SHP77 treated with DMSO at 0.1 percent for 48 hours (cell line): ENCODE results near the gene KLK13.
A peak's percentile ranks its signal among the peaks of the same experiment; 100 is the strongest.

Experiments
- DNase-seq: peaks from one replicate; lab custom pipeline; 2025; lab: John Stamatoyannopoulos, UW

The KLK13 gene

DNA sequence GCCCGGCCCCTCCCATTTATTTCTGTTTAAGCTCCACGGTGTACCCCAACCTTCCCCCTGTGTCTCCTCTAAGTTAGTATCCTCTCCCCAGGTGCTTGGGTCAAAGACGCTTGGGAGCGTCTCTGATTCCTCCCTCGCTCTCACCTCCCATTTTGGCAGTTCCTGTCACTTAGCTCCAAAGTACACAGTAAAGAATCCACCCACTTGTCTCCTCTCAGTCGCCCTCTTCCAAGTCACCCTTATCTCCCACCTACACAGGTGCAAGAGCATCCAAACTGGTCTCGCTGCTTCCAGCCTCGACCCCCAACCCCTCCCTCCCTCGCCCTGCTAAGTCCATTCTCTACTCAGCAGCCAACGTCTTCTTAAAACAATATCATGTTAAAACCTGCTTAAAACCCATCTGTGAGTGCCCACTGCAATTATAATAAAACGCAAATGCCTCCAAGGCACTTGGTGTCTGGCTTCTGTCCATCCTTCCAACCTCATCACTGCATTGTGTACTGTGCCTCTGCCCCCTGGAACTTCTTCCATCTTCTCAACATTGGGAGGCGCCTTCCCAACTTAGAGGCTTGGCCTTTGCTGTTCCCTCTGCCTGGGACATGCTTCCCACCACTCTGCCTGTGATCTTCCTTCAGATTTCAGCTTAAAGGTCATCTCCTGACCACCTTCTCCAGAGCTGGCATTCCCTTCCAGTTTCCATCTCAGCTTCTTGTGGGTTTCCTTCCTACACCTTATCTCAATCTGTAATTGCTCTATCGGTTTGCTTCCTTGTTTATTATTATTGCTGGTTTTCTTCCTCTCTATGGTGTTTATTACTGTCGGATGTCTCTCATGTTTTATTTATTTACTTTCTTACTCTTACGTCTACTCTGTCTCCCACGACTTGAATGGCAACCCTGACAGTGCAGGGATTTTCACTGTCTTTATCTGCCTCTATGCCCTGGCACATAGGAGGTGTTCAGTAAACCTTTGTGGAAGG lies 27.3 kb upstream of the KLK13 start:
- no peak for DNase-seq

DNA sequence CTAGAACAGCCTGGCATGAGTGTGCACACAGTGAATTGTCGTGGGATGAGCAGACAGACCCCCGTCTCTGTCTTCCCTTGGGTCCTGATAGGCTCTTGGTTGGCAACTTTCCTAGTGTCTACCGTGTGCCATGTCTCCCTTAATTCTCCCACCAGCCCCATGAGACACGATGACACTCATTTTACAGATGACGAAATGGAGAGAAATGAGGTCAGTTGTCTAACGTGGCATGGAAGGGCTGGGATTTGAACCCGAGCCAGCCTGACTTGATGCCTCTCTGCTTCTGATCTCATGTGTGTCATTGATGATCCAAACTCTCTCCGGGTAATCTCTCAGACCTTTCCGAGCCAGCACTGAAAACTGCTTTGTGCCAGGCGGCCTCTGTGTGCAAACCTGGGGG lies 26.2 kb upstream of the KLK13 start:
- no peak for DNase-seq

DNA sequence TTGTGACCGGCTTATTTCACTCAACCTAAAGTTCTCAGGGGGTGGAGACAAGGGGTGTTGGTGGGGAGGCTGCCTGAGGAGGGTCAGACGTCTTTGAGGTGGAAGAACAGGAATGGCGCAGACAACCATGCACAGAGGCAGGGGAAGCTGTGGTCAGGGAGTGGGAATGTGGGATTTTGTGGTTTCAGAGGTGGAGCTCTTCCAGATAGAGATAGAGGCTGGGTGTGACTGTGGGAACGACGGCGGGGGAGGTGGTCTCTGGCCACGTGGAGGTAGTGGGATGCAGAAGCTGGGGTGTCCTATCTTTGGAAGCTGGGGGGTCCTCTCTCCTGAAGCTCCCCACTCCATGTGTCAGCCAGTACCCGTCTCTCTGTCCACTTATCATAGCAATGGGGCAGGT lies 25.6 kb upstream of the KLK13 start:
- no peak for DNase-seq

DNA sequence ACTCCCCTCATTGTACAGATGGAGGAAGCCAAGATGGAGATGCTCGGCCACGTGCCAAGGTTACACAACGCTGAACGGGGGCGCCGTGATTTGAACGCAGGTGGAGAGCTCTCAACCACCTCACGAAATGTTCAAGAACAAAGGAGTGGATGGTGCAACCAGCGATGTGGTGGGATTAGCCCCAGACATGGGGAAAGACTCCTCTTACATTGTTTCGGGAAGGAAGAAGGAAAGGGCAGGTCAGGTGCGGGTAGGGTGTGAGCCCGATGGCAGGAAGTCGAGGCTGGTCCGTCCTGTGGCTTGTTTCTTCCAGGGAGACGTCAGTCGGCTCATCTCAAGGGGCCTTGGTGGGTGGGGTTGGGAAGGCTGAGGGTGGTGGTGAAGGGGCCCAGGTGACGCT lies 24.9 kb upstream of the KLK13 start:
- no peak for DNase-seq

DNA sequence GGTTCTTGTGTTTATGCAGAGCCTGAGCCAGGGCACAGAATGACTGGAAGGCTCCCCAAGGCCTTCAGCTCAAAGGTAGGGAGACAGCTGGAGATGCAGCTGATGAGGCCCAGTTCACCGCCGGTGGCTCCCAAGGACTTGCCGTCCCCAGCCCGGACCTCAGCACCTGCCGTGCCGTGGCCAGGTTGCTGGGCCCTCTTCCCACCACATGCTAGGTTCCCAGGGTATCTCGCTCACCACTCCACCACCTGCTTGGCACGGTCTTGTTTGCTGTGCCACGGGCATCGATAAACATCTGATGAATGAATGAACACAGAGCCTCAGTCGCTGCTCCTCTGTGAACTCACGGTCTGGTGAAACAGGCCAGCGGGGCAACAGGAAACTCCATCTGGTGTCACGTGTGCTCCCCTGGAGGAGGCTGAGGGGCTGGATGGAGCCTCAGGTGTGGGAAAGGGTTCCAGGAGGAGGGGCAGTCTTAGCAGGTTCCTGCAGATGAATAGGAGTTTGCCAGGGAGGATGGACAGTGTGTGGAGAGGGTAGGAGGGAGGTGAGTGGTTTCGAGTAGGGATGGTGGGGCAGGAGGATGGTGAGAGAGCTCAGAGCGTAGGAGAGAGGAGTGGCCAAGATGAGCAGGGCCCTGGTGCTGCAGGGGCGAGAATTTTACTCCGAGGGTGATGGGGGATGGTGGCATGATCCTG lies 21.4 kb upstream of the KLK13 start:
- DNase-seq = no peak

DNA sequence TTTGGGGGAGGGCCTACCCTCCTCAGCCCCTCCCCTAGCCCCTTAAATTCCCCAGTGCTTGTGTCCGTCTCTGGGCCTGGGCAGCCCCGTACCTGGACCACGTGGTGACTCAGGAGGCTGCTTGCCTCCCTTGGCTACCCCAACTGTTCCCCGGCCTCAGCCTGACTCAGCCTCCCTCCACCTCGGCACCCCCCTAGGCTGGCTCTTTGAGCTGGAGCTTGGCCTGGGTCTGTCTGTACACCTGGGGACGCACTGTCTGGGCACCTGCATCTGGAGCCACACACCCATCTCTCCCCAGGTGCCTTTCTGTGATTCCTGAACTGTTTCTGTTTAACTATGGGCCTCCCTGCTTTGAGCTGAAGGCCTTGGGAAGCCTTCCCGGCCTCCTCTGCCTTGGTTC lies 19.6 kb upstream of the KLK13 start:
- DNase-seq = no peak

DNA sequence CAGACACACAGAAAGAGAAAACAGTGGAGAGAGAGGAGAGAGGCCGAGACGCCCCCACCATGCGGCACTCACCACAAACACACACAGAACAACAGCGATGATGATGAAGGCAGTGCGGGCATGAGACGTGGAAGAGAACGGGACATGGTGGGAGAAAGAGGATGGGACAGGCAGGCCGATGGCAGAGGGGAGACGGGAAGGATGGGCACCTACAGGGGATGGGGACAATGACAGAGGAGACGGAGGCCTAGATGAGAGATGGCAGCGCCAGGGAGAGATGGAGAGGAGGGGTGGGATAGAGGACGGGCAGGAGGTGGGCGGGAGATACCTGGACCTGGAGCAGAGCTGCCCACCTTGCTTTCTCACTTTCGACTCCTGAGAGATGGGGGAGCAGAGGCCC lies 18.9 kb upstream of the KLK13 start:
- DNase-seq = no peak

DNA sequence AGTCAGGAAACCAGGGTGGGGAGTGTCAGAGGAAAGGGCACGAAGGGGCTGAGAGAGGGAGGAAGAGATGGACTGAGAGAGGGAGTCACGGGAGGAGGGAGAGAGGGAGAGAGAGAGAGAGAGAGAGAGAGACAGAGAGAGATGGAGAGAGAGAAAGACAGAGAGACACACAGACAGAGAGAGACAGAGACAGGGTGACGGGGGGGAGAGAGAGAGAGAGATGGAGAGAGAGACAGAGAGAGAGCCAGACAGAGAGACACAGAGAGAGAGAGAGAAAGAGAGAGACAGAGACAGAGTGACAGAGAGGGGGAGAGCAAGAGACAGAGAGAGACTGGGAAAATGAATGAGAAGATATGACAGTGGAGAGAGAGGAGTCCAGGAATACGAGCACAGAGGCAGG lies 18.3 kb upstream of the KLK13 start:
- DNase-seq = no peak

DNA sequence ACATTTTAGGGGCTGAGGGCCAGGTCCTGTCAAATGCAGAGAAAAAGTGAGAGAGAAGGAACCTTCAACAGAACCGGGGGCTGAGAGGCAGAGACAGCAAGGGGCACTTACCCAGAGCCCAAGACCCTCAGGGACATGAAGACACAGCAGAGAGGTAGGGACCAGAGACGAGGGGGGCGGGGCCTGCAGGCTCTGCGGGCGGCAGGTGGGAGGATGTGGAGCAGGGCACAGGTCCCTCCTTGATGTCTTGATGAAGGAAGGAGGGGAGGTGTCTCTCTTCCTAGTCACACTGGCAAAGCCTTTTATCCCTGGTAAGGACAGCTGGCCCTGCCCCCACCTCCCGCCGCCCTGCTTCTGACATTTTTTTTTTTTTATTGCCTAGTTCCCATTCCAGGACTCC lies 17.7 kb upstream of the KLK13 start, which contains the start of gene KLK14:
Gene KLK14 (minus strand): TSS at position 277 of the 400 bp plus-strand sequence. CDS start 273 bp downstream, at position 4.
- DNase-seq = no peak

DNA sequence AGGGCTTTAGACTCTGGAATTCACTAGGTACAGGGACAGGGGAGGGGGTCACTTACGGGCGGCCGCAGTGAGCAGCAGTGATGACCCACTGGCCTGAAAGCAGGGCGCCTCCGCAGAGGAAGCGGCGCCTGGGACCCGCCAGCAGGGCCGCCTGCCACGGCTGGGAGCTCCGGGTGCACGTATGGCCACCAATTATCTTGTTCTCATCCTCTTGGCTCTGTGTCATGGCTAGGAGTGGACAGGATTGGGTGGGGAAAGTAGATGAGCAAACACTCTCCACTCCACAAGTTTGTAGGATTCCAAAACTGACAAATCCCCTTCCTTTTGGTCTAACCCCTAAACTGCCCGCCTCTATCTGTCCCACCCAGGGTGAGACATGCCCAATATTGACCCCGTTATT lies 16.6 kb upstream of the KLK13 start:
- DNase-seq = no peak

DNA sequence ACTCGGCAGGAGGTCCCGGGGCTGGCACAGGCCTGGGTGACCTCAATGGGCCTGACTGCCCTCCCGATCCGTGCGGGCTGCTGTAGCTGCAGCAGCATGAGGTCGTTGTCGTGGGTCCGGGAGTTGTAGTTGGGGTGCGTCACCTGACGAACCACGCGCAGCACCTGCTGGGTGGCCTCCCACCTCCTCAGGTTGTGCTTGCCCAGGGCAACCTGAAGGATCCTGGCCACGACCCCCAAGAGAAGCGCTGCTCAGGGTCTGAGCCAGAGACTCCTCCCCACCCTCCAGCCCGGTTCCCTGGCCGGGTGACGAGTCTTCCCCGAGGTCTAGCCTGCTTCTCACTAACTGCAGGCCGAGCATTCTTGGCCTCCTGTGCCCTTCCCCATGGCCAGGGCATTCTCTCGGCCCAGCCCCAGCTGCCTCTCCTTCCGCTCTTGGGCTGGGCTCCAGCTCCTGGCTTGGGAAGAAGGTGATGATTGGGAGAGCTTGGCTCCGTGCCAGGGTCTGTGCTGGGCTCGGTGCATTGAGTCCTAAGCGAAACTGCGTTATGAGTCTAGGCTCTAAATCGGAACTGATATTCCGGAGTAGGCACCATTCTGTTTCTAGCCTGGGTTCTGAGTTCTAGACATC lies 14.7 kb upstream of the KLK13 start:
- DNase-seq = peak; percentile 79

DNA sequence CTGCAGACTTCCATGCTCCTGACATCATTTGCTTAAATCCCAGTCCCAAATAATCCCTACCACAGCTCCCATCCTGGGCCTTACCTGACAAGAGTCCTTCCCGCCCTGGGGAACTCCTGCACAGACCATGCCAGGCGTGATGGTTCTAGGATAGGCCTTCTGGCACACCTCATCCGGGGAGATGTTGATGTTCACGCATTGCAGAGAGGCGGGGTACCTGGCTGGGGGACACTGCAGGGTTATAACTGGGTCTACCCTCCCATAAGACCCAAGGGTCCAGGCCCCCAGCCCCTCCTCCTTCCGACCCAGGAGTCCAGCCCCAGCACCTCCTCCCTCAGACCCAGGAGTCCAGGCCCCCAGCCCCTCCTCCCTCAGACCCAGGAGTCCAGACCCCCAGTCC lies 13.8 kb upstream of the KLK13 start:
- DNase-seq = no peak

DNA sequence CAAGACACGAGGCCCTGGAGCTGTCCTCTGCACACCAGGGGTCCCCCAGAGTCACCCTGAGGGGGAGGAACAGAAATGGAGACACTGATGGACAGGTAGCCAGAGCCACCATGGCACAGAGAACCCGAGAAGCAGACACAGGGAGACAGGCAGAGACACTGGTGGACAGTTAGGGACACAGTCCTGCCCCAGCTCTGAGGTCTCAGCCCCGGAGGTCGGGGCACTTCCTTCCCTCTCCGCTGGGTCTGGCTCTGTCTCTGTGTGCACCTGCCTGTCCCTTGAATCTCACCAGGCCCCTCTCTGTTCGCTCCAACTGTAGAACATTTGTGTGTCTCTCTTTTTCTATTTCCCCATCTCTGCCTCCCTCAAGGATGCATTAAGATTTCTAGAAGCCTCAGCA lies 13.2 kb upstream of the KLK13 start:
- no peak for DNase-seq

DNA sequence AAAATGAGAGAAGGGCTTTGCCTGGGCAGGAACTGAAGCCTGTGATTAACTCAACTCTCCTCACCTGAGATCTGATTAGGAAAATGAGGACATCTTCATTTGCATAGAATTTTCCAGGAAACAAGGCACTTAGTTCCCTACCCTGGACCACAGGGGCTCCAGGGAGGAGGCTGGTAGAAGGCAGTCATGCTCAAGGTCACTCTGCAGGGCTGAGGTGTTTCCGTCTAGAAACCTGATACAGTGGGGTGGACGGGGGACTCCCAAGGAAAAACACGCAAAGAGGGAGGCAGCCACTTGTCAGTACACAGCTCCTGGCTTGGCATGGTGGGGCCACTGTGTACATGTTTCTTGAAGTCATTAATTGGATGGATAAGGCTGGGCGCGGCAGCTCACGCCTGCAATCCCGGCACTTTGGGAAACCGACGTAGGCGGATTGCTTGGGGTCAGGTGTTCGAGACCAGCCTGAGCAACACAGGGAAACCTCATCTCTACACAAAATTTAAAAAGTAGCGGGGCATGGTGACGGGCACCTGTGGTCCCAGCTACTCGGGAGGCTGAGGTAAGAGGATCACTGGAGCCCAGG lies 11.8 kb upstream of the KLK13 start:
- DNase-seq = no peak

DNA sequence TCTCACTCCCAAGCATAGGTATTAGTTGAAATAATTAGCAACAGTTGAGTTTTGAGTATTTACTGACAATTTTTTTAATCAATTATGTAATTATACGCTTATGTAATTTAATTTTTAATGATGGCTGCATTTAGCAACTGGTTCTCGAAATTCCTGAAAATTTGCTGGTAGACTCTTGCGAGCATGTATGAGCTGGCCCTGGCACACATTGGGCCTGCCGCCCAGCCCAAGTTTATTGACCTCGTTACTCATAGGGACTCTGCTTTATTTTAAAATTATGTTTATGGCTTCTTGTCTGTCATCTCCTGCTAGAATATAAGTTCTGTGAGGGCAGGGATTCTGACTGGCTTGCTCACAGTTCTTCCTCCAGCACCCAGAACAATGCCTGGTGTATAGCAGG lies 11.1 kb upstream of the KLK13 start:
- no peak for DNase-seq

DNA sequence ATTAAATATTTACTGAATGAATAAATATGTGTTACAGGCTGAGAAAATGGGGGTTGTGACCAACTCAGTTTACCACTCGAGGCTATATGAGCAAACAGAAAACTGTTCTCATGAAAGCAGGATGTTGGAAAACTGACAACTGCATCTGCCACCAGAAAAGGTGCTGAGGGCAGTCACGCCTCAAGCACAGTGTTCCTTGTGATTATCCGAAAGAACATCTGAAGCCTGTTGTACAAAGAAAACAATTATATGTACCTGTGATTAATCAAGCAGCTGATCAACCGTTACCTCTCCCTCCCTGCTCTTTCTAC lies 6.2 kb upstream of the KLK13 start:
- no peak for DNase-seq

DNA sequence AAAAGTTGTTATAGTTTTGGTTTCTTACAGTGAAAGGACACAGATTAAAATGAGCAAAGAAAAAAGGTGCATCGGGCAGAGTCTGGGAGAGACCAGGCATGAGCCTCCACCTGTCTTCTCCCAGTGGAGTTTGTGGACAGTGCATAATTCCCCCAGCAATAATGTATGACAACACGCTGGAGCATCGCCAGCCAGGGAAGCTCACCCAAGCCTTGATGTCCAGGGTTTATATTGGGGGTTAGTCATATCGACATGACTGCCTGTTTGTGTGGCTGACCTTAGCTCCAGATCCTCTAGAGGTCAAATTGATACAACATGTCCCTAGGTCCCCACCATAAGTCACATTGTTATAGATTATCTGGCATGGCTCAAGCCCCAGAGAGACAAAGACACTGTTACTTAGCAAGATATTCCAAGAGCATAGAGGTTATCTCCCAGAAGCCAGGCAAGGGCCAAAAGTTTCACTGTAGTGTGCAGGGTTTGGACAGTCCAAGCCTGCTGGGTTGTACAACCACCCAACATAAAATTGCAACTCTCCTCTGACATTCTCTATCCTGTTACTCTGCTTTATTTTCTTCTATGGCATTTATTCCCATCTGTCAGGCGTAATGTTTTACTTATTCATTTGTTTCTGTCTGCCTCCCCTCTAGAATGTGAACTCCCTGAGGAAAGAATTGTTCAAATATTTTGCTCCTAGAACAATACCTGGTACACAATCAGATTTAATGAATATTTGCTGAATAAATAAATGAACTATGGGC lies 5.6 kb upstream of the KLK13 start:
- DNase-seq = peak; percentile 21

DNA sequence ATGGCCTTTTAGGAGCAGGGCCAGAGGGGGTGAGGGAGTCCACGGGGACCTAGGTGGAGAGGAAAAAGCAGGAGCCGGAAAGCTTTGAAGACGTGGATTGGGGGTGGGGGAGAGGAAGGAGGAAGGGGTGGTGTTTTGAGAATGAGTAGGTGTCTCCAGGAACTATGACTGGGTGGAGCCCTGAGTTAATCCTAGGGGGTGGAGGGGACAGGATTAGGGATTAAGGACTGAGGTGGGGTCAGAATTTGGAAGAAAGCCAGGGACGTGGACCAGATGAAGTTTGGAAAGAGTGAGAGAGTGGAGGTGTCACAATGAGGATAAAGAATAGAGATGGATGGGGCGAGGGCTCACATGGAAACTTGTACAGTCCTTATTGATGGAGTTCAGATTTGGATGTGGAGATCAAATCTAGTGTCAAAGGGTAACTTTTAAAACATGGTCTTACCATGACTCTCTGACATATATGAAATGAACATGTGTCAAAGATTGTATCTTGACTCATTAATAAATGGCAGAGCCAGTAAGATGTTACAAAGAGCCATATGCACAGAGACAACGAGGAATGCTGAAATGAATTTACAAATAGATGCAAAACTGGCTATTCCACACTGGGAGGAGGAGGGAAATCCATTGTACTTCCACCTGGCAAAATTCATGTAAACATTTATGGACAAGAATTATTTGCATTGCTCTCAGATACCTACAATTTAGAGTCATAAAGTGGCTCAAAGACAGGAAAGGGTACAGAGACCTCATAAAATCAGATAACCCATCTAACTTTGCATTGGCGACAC lies 1.7 kb upstream of the KLK13 start:
- DNase-seq = no peak

DNA sequence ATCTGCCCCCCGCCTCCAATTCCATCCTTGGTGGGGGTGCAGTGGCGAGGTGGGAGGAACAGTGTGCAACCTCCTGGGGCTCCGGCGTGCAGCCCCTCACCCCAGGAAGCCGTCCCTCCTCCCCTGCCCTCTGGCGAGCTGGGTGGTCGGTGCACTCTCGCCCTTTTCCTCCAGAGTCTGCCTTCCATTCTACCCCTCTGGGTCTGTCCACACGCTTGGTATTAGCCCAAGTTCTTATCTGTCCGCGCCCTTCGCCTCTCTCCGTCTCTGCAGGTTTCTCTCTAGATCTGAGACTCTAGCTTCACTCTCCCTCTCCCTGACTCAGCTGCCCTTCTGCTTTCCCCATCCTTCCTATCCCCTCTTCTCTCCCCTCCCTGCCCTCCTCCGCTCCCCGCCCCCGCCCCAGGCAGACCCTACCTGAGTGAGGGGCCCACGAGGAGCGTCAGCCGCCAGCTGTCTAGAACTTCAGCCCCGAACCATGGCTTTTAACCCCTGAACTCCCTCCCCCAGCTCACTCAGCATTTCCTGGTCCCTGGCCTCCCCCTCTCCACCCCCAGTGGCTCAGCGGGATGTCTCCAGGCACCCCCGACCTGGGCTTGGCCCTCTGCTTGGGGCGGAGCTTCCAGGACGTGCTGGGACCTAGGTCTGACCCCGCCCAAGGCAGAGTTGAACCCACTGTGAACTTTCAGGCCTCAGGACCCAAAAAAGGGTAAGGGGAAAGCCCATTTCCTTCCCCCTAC lies 499 bp upstream of the KLK13 start:
- no peak for DNase-seq

DNA sequence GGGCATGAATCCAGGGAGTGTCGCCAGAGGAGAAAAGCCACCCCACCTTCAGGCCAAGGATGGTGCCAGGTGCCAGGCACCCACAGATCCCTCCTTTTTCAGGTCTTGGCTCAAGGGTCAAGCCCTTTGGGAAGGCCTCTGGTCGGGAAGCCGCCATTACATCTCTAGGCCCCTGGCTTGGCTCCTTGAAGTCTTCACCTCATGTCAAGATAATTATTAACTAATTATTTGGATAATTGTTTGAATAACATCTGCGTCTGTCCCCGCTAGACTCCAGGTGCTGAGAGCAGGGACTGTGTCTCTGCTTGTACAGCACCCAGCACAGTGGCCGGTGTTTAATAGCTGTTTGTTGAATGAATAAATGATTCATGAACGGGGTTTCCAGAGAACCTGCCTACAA lies 1.2 kb downstream of the KLK13 start:
- DNase-seq = no peak
